Right lung (tissue), 10 donors: ENCODE results near the gene SNIP1. TPM values are rescaled to one million over a fixed set of nuclear protein-coding genes. Genes with fewer than 3 reads are reported as not detected.
"Not testable (repeated sequence)": the region's sequence is repeated elsewhere in the genome, so short reads cannot be mapped to it uniquely, and the experiment has no call there.

Source experiments
- DNase-seq, 2 donors: peaks; one replicate each; pipeline ENCODE4 v3.0.0-alpha.2; 2013
- long read RNA-seq, 8 donors: transcript quantifications; one replicate each; lab custom pipeline, GENCODE V29; 2026
- polyA plus RNA-seq, 5 donors: library from polyadenylated mRNA; unstranded; fragments of 120-200 nt; gene quantifications; one replicate each; pipeline versions ENCODE4 v1.2.1 to v1.2.3, GENCODE V29; 2013; ENCODE audit warnings: inconsistent platforms in 1 of 5, low replicate concordance in 1 of 5; ENCODE audit not compliant: insufficient read length in 5 of 5, insufficient read depth in 1 of 5

SNIP1 gene, protein sequence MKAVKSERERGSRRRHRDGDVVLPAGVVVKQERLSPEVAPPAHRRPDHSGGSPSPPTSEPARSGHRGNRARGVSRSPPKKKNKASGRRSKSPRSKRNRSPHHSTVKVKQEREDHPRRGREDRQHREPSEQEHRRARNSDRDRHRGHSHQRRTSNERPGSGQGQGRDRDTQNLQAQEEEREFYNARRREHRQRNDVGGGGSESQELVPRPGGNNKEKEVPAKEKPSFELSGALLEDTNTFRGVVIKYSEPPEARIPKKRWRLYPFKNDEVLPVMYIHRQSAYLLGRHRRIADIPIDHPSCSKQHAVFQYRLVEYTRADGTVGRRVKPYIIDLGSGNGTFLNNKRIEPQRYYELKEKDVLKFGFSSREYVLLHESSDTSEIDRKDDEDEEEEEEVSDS
- polyA plus RNA-seq, result 10 to 100 TPM; 10.7 to 15.1 (median 13.5) TPM
- long read RNA-seq, donor 1, full-length matches to known transcripts, result 9 of 9 reads
- long read RNA-seq, donor 1, partial matches to known transcripts, result 0 of 9 reads
- long read RNA-seq, donor 1, other reads (novel, unspliced or antisense), result 0 of 9 reads
- long read RNA-seq, donor 2, full-length matches to known transcripts, result 4 of 4 reads
- long read RNA-seq, donor 2, partial matches to known transcripts, result 0 of 4 reads
- long read RNA-seq, donor 2, other reads (novel, unspliced or antisense), result 0 of 4 reads
- long read RNA-seq, donor 3, full-length matches to known transcripts, result 6 of 6 reads
- long read RNA-seq, donor 3, partial matches to known transcripts, result 0 of 6 reads
- long read RNA-seq, donor 3, other reads (novel, unspliced or antisense), result 0 of 6 reads
- long read RNA-seq, donor 4, partial matches to known transcripts, result 0 of 1 reads
- long read RNA-seq, donor 4, other reads (novel, unspliced or antisense), result 0 of 1 reads
- long read RNA-seq, donor 5, full-length matches to known transcripts, result 4 of 4 reads
- long read RNA-seq, donor 5, partial matches to known transcripts, result 0 of 4 reads
- long read RNA-seq, donor 5, other reads (novel, unspliced or antisense), result 0 of 4 reads
- long read RNA-seq, donor 6, full-length matches to known transcripts, result 6 of 6 reads
- long read RNA-seq, donor 6, partial matches to known transcripts, result 0 of 6 reads
- long read RNA-seq, donor 6, other reads (novel, unspliced or antisense), result 0 of 6 reads
- long read RNA-seq, donor 7, full-length matches to known transcripts, result 2 of 2 reads
- long read RNA-seq, donor 7, partial matches to known transcripts, result 0 of 2 reads
- long read RNA-seq, donor 7, other reads (novel, unspliced or antisense), result 0 of 2 reads
- long read RNA-seq, donor 8, full-length matches to known transcripts, result 4 of 4 reads
- long read RNA-seq, donor 8, partial matches to known transcripts, result 0 of 4 reads
- long read RNA-seq, donor 8, other reads (novel, unspliced or antisense), result 0 of 4 reads

DNA sequence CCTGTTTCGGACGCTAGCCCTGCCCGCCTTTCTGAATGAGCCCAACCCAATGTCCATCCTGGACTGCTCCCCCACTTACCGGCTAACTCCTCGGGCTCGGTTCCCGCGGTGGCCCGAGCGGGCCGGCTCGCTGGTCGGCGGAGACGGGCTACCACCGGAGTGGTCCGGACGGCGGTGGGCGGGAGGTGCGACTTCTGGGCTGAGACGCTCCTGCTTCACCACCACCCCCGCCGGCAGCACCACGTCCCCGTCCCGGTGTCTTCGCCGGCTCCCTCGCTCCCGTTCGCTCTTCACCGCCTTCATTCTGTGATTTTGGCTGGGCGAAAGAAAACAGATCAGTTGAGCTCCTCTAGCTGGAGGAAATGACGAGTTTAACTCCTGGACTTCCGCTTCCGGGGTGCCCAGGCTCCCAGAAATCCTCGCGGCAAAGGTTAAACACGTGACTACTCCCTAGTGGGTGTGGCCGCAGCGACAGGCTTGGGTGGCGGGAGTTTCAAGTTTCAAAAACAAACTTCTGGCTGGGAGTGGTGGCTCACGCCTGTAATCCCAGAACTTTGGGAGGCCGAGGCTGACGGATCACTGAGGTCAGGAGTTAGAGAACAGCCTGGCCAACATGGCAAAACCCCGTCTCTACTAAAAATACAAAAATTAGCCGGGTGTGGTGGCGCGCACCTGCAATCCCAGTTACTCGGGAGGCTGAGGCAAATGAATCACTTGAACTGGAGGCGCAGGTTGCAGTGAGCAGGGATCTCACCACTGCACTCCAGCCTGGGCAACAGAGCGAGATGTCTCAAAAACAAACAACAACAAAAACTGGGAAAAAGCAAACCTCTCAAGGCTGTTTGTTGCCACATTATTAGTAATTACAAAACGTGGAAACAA is at the start of gene SNIP1:
TSS of gene SNIP1 (minus strand) at position 367 of the 882 bp plus-strand sequence. CDS start at position 303, 64 bp downstream.
- peak; percentile 88 to 90 for DNase-seq

GRCh38 chr1:37602750-37603694 is 48.9 kb upstream of the SNIP1 start:
- DNase-seq, result no peak

- no peak for DNase-seq
These were observed 47.3 kb upstream of the SNIP1 start for GRCh38 chr1:37601441-37601840.

DNA sequence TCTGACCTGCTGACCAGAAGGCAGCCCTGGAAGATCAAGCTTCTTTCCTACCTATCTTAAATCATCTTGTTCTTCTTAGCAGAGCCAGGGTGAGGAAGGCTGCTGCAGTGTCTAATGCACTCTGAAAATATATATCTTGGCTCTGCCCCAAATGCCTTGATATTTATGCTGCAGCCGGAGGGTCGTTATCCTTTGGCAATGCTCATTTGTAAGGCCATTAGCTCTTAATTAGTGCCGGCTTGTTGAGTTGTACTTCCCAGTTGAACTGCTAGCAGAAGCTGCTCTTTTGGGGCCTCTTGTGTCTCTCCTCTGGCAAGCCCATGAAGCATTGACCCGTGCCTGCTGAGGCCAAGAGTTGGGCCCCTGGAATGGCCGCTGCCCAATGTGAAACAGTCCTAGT is 45.8 kb upstream of the SNIP1 start:
- DNase-seq, result peak; percentile 26 to 50

DNA sequence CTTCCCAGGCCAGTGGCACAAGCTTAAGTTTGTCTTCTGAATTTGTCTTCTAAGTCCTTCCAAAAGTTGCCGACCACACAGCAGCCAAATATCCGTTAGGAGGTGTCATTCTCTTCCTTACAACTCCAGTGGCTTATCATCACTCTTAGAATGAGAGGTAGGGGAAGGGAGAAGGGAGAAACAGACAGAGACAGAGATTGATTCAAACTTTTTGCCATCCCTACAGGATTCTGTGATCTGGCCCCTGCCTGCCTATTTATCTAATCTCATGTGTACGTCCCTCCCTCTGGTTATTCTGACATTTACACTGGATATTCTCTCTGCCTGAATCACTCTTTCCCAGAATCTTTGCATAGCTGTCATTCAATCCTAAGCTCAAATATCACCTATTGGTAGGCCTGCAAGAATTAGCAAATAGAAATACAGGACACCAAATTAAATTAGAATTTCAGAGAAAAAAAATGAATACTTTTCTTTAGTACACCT is 42.1 kb upstream of the SNIP1 start:
- DNase-seq, result no peak

- peak; percentile 98 for DNase-seq
These were observed 41.5 kb upstream of the SNIP1 start, which contains the start of gene GNL2 for GRCh38 chr1:37595440-37596181. GNL2 (minus strand) TSS chr1:37595937; CDS start chr1:37595822, 115 bp downstream.

DNA sequence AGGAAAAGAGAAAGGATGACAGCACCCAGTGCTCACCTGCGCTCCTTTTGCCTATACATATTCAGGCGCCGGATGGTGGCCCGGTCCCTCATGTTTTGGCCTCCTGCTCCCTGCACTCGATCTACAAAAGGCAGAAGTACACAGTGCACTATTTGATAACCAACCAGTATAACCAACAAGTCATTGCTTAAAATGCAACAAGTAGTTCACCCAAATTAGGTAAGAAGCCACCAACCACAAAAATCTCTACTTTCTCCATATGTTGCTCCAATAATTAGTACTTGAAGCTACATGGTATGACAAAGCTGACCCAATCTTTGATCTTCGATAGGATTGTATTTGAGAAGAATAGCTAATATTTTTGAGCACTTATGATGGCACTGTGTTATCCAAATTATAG is 39.6 kb upstream of the SNIP1 start:
- DNase-seq, result no peak

GRCh38 chr1:37588939-37589338 is 34.8 kb upstream of the SNIP1 start:
- no peak for DNase-seq

DNA sequence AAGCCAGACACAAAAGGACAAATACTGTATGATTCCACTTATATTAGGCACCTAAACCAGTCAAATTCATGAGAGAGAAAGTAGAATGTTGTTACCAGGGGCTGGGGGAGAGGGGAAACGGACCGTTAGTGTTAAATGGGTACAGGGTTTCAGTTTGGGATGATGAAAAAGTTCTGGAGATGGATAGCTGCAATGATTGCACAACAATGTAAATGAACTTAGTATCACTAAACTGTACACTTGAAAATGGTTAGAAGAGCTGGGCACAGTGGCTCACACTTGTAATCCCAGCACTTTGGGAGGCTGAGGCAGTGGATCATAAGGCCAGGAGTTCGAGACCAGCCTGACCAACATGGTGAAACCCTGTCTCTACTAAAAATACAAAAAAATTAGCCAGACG is 30.5 kb upstream of the SNIP1 start:
- not testable (repeated sequence) for DNase-seq

GRCh38 chr1:37575692-37576091 is 21.6 kb upstream of the SNIP1 start:
- DNase-seq, result no peak

DNA sequence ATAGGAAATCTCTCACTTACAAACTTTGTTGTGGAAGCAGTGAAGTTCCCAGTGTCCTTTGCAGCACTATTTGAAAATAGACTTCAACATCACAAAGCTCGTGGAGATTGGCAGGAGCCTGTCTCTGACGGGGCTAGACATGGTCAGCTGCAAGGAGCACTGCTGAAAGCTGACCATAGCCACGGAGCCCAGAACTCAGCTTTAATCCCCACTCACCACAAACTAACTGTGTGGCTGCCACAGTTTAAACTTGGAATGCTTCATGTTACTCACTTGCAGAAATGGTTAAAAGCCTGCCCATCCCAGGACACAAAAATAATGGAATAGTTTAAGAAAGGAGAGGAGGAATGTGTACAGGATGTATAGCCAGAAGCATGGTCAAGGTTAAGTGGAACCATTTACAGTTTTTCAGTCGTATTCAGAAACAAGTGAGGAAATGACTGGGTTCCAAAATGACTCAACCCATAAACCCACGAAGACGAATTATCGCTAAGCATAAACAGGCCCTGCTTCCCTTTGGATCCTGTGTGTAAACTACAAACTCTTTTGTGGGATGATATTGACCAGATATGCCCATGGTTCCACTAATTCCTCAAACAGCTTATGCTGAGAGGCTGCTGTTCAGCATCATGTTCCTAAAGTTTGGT is 20.9 kb upstream of the SNIP1 start:
- no peak for DNase-seq

DNA sequence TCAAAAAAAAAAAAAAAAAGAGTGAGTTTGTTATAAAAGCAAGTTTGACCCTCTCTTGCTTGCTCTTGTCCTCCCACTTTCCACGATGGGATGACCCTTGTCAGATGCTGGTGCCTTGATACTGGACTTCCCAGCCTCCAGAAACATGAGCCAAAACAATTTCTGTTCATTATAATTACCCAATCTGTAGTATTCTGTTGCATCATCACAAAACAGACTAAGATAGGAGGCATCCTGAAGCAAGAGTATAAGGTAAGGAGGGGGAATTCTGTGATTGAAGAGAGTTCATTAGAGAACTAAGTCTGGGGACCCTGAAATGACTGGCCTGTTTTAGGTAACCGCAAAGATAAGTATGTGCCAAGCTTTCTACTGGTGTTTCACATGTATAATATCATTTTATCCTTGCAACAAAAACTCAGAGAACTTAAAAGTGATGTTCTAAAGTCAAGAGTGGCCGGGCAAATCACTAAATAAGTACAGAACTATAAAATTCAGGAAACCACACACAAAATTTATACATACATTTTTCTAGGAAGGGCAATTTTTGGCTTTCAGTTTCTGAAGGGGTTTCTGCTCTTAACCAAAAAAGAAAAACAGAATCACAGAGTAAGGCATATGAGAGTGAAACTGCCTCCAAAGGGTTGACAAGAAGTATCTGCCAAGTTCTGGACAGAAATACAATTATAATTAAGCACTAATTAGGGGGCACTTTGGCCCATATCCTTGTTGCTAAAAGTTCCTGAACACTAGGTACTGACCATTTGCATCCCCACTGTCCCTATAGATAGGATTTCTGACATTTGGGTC is 16.6 kb upstream of the SNIP1 start:
- DNase-seq, result no peak

- DNase-seq, result no peak
These were observed 12.9 kb upstream of the SNIP1 start for GRCh38 chr1:37567023-37567422.

DNA sequence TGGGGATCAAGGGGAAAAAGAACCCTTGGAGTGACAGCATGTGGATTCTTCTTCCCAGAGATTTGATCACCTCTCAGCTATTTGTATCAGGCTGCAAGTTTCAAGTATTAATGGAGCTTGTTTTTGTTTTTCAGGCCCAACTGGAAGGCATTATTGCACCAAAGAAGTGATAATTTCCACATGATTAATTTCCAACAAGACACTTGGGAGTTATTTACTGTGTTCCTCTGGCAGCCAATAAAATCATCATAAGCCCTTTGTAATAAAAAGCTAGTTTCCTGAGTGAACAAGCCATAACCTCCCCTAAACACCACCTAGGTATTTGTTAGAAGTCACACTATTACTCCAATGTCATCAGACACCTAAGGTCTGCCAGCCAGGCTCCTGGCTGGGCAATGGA is 10.8 kb upstream of the SNIP1 start:
- no peak for DNase-seq

- DNase-seq, result no peak
These were observed 8.9 kb upstream of the SNIP1 start for GRCh38 chr1:37562984-37563383.
